NB4 (cell line): ENCODE data around the gene NGEF.

Experiments used
- MYC ChIP-seq: IDR thresholded peaks from 2 replicates; pipeline ENCODE4 v1.6.1; 2011; ENCODE audit warnings: low read depth, low read length
- POLR2A ChIP-seq: IDR thresholded peaks from 2 replicates; pipeline ENCODE4 v1.6.1; 2011; ENCODE audit warnings: mild to moderate bottlenecking; ENCODE audit not compliant: insufficient read length; ENCODE audit errors: extremely low read depth
- TF ChIP-seq, protein P1 (sequence below): IDR thresholded peaks from one replicate; pipeline ENCODE4 v1.5.1; 2012; ENCODE audit warnings: low read depth, low read length

GRCh38 chr2:232920760-232921159 is 92.3 kb downstream of the NGEF start:
- TF ChIP-seq, protein P1, sequence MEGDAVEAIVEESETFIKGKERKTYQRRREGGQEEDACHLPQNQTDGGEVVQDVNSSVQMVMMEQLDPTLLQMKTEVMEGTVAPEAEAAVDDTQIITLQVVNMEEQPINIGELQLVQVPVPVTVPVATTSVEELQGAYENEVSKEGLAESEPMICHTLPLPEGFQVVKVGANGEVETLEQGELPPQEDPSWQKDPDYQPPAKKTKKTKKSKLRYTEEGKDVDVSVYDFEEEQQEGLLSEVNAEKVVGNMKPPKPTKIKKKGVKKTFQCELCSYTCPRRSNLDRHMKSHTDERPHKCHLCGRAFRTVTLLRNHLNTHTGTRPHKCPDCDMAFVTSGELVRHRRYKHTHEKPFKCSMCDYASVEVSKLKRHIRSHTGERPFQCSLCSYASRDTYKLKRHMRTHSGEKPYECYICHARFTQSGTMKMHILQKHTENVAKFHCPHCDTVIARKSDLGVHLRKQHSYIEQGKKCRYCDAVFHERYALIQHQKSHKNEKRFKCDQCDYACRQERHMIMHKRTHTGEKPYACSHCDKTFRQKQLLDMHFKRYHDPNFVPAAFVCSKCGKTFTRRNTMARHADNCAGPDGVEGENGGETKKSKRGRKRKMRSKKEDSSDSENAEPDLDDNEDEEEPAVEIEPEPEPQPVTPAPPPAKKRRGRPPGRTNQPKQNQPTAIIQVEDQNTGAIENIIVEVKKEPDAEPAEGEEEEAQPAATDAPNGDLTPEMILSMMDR = no peak
- no peak for TF ChIP-seq POLR2A
- no peak for TF ChIP-seq MYC
